HepG2 (cell line): ENCODE measurements around the gene POLR2H. TPM values are rescaled to one million over a fixed set of nuclear protein-coding genes. Genes with fewer than 3 reads are reported as not detected.

Source experiments
- DMTF1 ChIP-seq: sonication (generic); formaldehyde crosslinking; IDR thresholded peaks from 2 replicates; pipeline ENCODE4 v1.4.0; 2020; ENCODE audit warnings: mild to moderate bottlenecking, missing genetic modification reagents
- KAT8 ChIP-seq: IDR thresholded peaks from 2 replicates; pipeline ENCODE4 v1.6.1; 2016; ENCODE audit warnings: missing genetic modification reagents, missing compliant biosample characterization
- ZKSCAN5 ChIP-seq: sonication (generic); formaldehyde crosslinking; IDR thresholded peaks from 2 replicates; pipeline ENCODE4 v1.5.1; 2020; ENCODE audit warnings: mild to moderate bottlenecking, missing genetic modification reagents
- ZNF615 ChIP-seq: sonication (generic); formaldehyde crosslinking; IDR thresholded peaks from 2 replicates; pipeline ENCODE4 v1.5.0; 2020; ENCODE audit warnings: mild to moderate bottlenecking, missing genetic modification reagents, borderline replicate concordance
- ZNF710 ChIP-seq: sonication (generic); formaldehyde crosslinking; IDR thresholded peaks from 2 replicates; pipeline ENCODE4 v1.5.0; 2020; ENCODE audit warnings: mild to moderate bottlenecking, missing genetic modification reagents, borderline replicate concordance
- polyA plus RNA-seq, 8 experiments: library from polyadenylated mRNA; depleted of rRNA in 3 of 8; stranded (reverse) in 7 of 8; unstranded in 1 of 8; fragments of >200 nt; fragmentation: Illumina TruSeq in 4 of 8; extraction: Trizol in 4 of 8; gene quantifications; 2 replicates each; pipeline versions ENCODE4 v1.2.1 to v1.2.3, GENCODE V29; 2011 to 2016; ENCODE audit warnings: low read depth in 4 of 8, missing spikeins in 1 of 8, mixed read lengths in 1 of 8; ENCODE audit not compliant: insufficient read depth in 1 of 8
- total RNA-seq, 5 experiments: library from RNA; depleted of rRNA; stranded (reverse); fragments of >200 nt; fragmentation: Illumina TruSeq; extraction: Trizol; gene quantifications; 2 replicates each; pipeline ENCODE4 v1.2.3, GENCODE V29; 2016; ENCODE audit warnings: low read depth in 1 of 5
- TF ChIP-seq, protein P1 (sequence below): sonication (generic); formaldehyde crosslinking; IDR thresholded peaks from 2 replicates; pipeline ENCODE4 v1.4.0; 2020; ENCODE audit warnings: mild to moderate bottlenecking, missing genetic modification reagents

Gene POLR2H
- total and polyA plus RNA-seq, 2 of the 13 experiments (the other 11 are each of a cell fraction or from before 2014, with no cell fraction given): 118 to 194 TPM

GRCh38 chr3:184372911-184373310 lies 11.4 kb downstream of the POLR2H start (continued):
- TF ChIP-seq, protein P1, sequence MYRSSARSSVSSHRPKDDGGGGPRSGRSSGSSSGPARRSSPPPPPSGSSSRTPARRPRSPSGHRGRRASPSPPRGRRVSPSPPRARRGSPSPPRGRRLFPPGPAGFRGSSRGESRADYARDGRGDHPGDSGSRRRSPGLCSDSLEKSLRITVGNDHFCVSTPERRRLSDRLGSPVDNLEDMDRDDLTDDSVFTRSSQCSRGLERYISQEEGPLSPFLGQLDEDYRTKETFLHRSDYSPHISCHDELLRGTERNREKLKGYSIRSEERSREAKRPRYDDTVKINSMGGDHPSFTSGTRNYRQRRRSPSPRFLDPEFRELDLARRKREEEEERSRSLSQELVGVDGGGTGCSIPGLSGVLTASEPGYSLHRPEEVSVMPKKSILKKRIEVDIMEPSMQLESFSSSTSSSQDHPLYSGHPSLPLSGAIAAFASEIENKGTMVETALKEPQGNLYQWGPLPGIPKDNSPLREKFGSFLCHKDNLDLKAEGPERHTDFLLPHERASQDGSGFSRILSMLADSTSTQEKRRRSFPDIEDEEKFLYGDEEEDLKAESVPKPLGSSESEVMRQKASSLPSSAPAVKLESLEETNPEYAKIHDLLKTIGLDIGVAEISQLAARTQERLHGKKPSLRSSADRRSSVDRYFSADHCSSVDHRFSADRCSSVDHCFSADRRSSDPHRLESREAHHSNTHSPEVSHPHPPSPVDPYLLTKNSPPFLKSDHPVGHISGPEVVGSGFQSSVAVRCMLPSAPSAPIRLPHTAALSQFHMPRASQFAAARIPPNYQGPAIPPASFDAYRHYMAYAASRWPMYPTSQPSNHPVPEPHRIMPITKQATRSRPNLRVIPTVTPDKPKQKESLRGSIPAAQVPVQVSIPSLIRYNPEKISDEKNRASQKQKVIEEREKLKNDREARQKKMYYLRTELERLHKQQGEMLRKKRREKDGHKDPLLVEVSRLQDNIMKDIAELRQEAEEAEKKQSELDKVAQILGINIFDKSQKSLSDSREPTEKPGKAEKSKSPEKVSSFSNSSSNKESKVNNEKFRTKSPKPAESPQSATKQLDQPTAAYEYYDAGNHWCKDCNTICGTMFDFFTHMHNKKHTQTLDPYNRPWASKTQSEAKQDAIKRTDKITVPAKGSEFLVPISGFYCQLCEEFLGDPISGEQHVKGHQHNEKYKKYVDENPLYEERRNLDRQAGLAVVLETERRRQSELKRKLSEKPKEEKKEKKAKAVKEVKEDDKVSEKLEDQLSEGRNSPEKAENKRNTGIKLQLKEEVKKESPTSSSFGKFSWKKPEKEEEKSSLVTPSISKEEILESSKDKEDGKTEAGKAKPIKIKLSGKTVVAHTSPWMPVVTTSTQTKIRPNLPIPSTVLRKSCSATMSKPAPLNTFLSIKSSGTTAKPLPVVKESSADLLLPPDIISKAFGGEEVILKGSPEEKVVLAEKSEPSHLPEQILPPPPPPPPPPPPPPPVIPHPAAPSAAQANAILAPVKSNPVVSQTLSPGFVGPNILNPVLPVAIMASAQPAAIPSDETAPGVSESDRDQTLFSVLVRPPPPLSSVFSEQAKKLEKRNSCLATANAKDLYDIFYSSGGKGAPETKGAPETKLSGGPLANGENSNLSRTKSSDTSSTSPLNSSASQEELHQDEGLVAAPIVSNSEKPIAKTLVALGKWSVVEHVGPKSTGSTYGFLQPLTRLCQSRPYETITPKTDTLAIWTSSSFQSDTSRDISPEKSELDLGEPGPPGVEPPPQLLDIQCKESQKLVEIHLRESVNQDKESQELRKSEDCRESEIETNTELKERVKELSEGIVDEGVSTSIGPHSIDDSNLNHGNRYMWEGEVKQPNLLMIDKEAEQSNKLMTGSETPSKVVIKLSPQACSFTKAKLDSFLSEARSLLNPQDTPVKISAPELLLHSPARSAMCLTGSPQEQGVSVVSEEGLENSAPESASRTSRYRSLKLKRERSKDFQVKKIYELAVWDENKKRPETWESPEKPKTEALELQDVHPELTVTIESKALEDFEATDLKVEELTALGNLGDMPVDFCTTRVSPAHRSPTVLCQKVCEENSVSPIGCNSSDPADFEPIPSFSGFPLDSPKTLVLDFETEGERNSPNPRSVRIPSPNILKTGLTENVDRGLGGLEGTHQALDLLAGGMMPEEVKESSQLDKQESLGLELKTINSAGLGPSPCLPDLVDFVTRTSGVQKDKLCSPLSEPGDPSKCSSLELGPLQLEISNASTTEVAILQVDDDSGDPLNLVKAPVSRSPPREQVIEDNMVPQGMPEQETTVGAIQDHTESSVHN (CRISPR knock-in tag): no peak
- TF ChIP-seq KAT8 (CRISPR knock-in tag): no peak
- no peak for TF ChIP-seq ZNF710 (CRISPR knock-in tag)
- no peak for TF ChIP-seq DMTF1
- TF ChIP-seq ZNF615: no peak
- TF ChIP-seq ZKSCAN5 (CRISPR knock-in tag): no peak
